Colonic mucosa (tissue), 4 donors: ENCODE measurements around the gene CLIC6. TPM values are rescaled to one million over a fixed set of nuclear protein-coding genes. Genes with fewer than 3 reads are reported as not detected.

Source experiments
- DNase-seq: peaks from one replicate; pipeline ENCODE4 v3.0.0-alpha.2; 2020
- H3K27ac ChIP-seq: fragments of 200-600 bp; one replicate; pipeline ENCODE4 v1.8.0; 2021
- H3K27me3 ChIP-seq: fragments of 200-600 bp; one replicate; pipeline ENCODE4 v1.8.0; 2021
- H3K36me3 ChIP-seq: fragments of 200-600 bp; one replicate; pipeline ENCODE4 v1.8.0; 2021
- H3K4me1 ChIP-seq: fragments of 200-600 bp; one replicate; pipeline ENCODE4 v1.8.0; 2021; ENCODE audit warnings: mild to moderate bottlenecking
- H3K4me3 ChIP-seq: fragments of 200-600 bp; one replicate; pipeline ENCODE4 v1.8.0; 2021
- H3K9ac ChIP-seq, 2 donors: one replicate each; pipeline ENCODE4 v1.7.0; 2013; ENCODE audit warnings: control low read depth in 2 of 2, low read depth in 2 of 2, low read length in 2 of 2
- H3K9me3 ChIP-seq: fragments of 200-600 bp; one replicate; pipeline ENCODE4 v1.8.0; 2021
- CTCF ChIP-seq: fragments of 200-600 bp; IDR thresholded peaks from one replicate; pipeline ENCODE4 v1.8.0; 2022; ENCODE audit warnings: antibody characterized with exemption, mild to moderate bottlenecking
- intact Hi-C: fragments of 100-400 bp; cut with DNase I; formaldehyde crosslinking; loops from one replicate; pipeline ENCODE4 v1.14.1; 2022
- total RNA-seq, 2 donors: library from RNA; stranded (reverse); fragmentation: NEBNext Ultra II Directional in 1 of 2; extraction: Animal tissue kit (Norgen Biotek cat#: 25700) in 1 of 2; gene quantifications; one replicate each; pipeline ENCODE4 v1.2.1, GENCODE V29; 2021
- donor health status: healthy.
- donor health status: DM: no; HTN: no; CAD: no.
- donor health status: DM: no; HTN: no; CAD: no.

Gene CLIC6
- total RNA-seq, 2 donors from 2014 or later, result 9.4 to 12.8 TPM

GRCh38 chr21:34726627-34727337, 58.0 kb downstream of the CLIC6 start:
- H3K36me3 ChIP-seq, result no peaks in the 10 kb centered on the region
- H3K4me3 ChIP-seq, result no peak overlapping the region
- no peak for TF ChIP-seq CTCF
- no peaks in the 10 kb centered on the region for H3K4me1 ChIP-seq
- no peak overlapping the region for H3K27ac ChIP-seq
- DNase-seq, result no peak
- H3K9me3 ChIP-seq, result no peaks in the 10 kb centered on the region
- H3K27me3 ChIP-seq, result no peaks in the 10 kb centered on the region
- intact Hi-C loops, result no loop called here
- H3K9ac ChIP-seq, result no peak overlapping the region

GRCh38 chr21:34728479-34728878, 59.7 kb downstream of the CLIC6 start:
- DNase-seq, result peak; percentile 70
- H3K4me1 ChIP-seq, result no peaks in the 10 kb centered on the region
- H3K4me3 ChIP-seq, result no peak overlapping the region
- no peak overlapping the region for H3K9ac ChIP-seq
- peak overlapping the region; percentile 34 for H3K27ac ChIP-seq
- intact Hi-C loops, result no loop called here
- no peaks in the 10 kb centered on the region for H3K27me3 ChIP-seq
- H3K36me3 ChIP-seq, result no peaks in the 10 kb centered on the region
- no peak for TF ChIP-seq CTCF
- H3K9me3 ChIP-seq, result no peaks in the 10 kb centered on the region

GRCh38 chr21:34730194-34730593, 61.4 kb downstream of the CLIC6 start:
- intact Hi-C loops, result no loop called here
- DNase-seq, result no peak
- no peak for TF ChIP-seq CTCF
- H3K27me3 ChIP-seq, result no peaks in the 10 kb centered on the region
- no peak overlapping the region for H3K9ac ChIP-seq
- no peak overlapping the region for H3K27ac ChIP-seq
- H3K4me1 ChIP-seq, result no peaks in the 10 kb centered on the region
- H3K9me3 ChIP-seq, result no peaks in the 10 kb centered on the region
- H3K36me3 ChIP-seq, result no peaks in the 10 kb centered on the region
- no peak overlapping the region for H3K4me3 ChIP-seq

GRCh38 chr21:34730756-34731445, 62.1 kb downstream of the CLIC6 start:
- H3K4me3 ChIP-seq, result no peak overlapping the region
- no peak for TF ChIP-seq CTCF
- H3K36me3 ChIP-seq, result no peaks in the 10 kb centered on the region
- no peak overlapping the region for H3K9ac ChIP-seq
- no peak for DNase-seq
- no peak overlapping the region for H3K27ac ChIP-seq
- no peaks in the 10 kb centered on the region for H3K9me3 ChIP-seq
- intact Hi-C loops, result no loop called here
- no peaks in the 10 kb centered on the region for H3K27me3 ChIP-seq
- H3K4me1 ChIP-seq, result no peaks in the 10 kb centered on the region

- Histone ChIP-seq H3K36me3 (no peaks in the 10 kb centered on the region), H3K4me1 (no peaks in the 10 kb centered on the region), H3K27me3 (no peaks in the 10 kb centered on the region), H3K9ac (no peak overlapping the region), H3K4me3 (no peak overlapping the region), H3K9me3 (no peaks in the 10 kb centered on the region), H3K27ac (no peak overlapping the region)
- TF ChIP-seq CTCF, result no peak
- intact Hi-C loops, result no loop called here
- DNase-seq, result no peak
Observed at GRCh38 chr21:34732388-34732821, 63.6 kb downstream of the CLIC6 start.
